Kidney (tissue), 14 donors: Measurements from ENCODE around the gene CLMN. TPM values are rescaled to one million over a fixed set of nuclear protein-coding genes. Genes with fewer than 3 reads are reported as not detected.

Experiments used
- DNase-seq, 5 donors: peaks; one replicate each; pipeline ENCODE4 v3.0.0-alpha.2; 2013 to 2020
- FAIRE-seq: peaks from 2 replicates; lab custom pipeline; 2012; peaks lifted over from hg19 to GRCh38; lab: Jason Lieb, UNC
- H3K27ac ChIP-seq, 2 donors: one replicate each; pipeline ENCODE4 v1.7.0; 2013; ENCODE audit warnings: low read depth in 2 of 2, low read length in 2 of 2, inconsistent platforms in 1 of 2
- H3K27me3 ChIP-seq: one replicate; pipeline ENCODE4 v1.7.1; 2013; ENCODE audit warnings: low read length, inconsistent platforms; ENCODE audit not compliant: control insufficient read depth, insufficient read depth
- H3K36me3 ChIP-seq, 3 donors: one replicate each; pipeline versions ENCODE4 v1.7.0 to v1.7.1; 2013; ENCODE audit warnings: low read length in 3 of 3, control low read depth in 1 of 3, inconsistent platforms in 1 of 3; ENCODE audit not compliant: insufficient read depth in 3 of 3, control insufficient read depth in 2 of 3
- H3K4me1 ChIP-seq, 3 donors: one replicate each; pipeline versions ENCODE4 v1.7.0 to v1.7.1; 2013; ENCODE audit warnings: low read length in 3 of 3, inconsistent platforms in 1 of 3, low read depth in 1 of 3; ENCODE audit not compliant: control insufficient read depth in 2 of 3, insufficient read depth in 2 of 3
- H3K4me3 ChIP-seq, 3 donors: one replicate each; pipeline versions ENCODE4 v1.7.0 to v1.8.1; 2013; ENCODE audit warnings: low read length in 3 of 3, control low read depth in 1 of 3, inconsistent platforms in 1 of 3
- H3K9ac ChIP-seq, 3 donors: one replicate each; pipeline versions ENCODE4 v1.7.0 to v1.7.1; 2013; ENCODE audit warnings: low read length in 3 of 3, control low read depth in 1 of 3, inconsistent platforms in 1 of 3
- H3K9me3 ChIP-seq, 3 donors: one replicate each; pipeline versions ENCODE4 v1.7.0 to v1.7.1; 2013; ENCODE audit warnings: low read length in 3 of 3, control low read depth in 1 of 3, inconsistent platforms in 1 of 3; ENCODE audit not compliant: control insufficient read depth in 2 of 3, insufficient read depth in 1 of 3
- CTCF ChIP-seq: IDR thresholded peaks from 3 replicates; pipeline ENCODE4 v1.5.1; 2012; ENCODE audit warnings: mild to moderate bottlenecking, moderate library complexity, borderline replicate concordance; ENCODE audit not compliant: insufficient read depth; ENCODE audit errors: extremely low read depth
- intact Hi-C: fragments of 100-400 bp; cut with DNase I; formaldehyde crosslinking; loops from one replicate; pipeline ENCODE4 v1.11.1; 2022
- polyA plus RNA-seq: library from polyadenylated mRNA; stranded (reverse); fragments of 350-450 nt; fragmentation: Illumina TruSeq; extraction: RNeasy Lipid Tissue Mini Kit (QIAGEN cat#74804); gene quantifications from one replicate; pipeline ENCODE4 v1.2.3, GENCODE V29; 2014; ENCODE audit warnings: low read depth, low replicate concordance; ENCODE audit not compliant: insufficient read depth
- total RNA-seq: library from RNA; stranded (reverse); fragmentation: NEBNext Ultra II Directional; extraction: Animal tissue kit (Norgen Biotek cat#: 25700); gene quantifications from one replicate; pipeline ENCODE4 v1.2.1, GENCODE V29; 2021
- donor health status: control.
- donor health status: control.
- donor health status: control.
- donor health status: control.
- donor health status: control.
- donor health status: DM: yes; HTN: yes; CAD: no.
- donor health status: Normal renal cell carcinoma (clear cell type).

The CLMN gene
- total and polyA plus RNA-seq, 2 donors from 2014 or later, result 33.1 to 151 TPM

DNA sequence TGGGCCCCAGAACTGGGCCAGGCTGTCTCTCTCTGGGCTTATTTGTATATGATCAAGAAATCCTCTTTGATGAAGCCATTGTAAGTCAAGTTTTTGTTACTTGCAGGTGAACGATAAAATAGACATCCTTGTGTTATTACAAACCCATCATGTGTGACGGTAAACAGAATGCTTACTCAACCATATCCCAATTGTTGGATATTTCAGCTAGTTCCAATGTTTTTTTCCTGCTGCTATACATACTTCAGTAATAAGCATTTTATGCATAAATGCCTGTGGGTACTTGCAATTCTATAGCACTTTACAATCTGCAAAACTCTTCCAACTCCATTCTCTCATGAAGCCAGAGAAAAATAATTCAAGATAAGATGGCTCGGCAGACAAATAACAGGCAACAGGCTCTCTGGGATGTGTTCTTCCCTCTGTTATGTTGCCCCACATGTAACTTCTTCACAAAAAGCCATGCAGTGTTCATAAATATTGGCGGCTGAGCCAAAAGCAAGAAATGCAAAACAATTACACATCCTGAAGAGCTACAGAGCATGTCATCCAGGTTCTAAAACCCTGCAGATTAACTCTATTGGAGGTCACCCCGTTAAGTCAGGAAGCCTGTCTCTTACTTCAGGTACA is 69.5 kb downstream of the CLMN start:
- no peak for FAIRE-seq
- DNase-seq, result peak in 1 of 5 donors; percentile 26
- no peaks in the 10 kb centered on the region for H3K9me3 ChIP-seq
- no peaks in the 10 kb centered on the region for H3K36me3 ChIP-seq
- peaks cover 7 to 33% (median 27%) of the 10 kb centered on the region in 3 donors for H3K4me1 ChIP-seq
- no peak overlapping the region for H3K9ac ChIP-seq
- no peak overlapping the region for H3K27ac ChIP-seq
- H3K27me3 ChIP-seq, result no peaks in the 10 kb centered on the region
- no peak for TF ChIP-seq CTCF
- intact Hi-C loops, result no loop called here
- H3K4me3 ChIP-seq, result no peak overlapping the region

GRCh38 chr14:95248432-95248831 is 71.3 kb downstream of the CLMN start:
- Histone ChIP-seq H3K4me3 (no peak overlapping the region), H3K4me1 (peaks cover 6 to 24% (median 20%) of the 10 kb centered on the region in 3 donors), H3K9me3 (no peaks in the 10 kb centered on the region), H3K9ac (no peak overlapping the region), H3K27ac (peak overlapping the region in 1 of 2 donors; percentile 32), H3K36me3 (no peaks in the 10 kb centered on the region), H3K27me3 (no peaks in the 10 kb centered on the region)
- intact Hi-C loops, result no loop called here
- FAIRE-seq, result no peak
- DNase-seq, result no peak
- TF ChIP-seq CTCF, result peak; percentile 2

- no peak overlapping the region for H3K4me3 ChIP-seq
- no peak for DNase-seq
- no peaks in the 10 kb centered on the region for H3K36me3 ChIP-seq
- intact Hi-C loops, result no loop called here
- H3K27ac ChIP-seq, result no peak overlapping the region
- FAIRE-seq, result no peak
- H3K27me3 ChIP-seq, result no peaks in the 10 kb centered on the region
- H3K9ac ChIP-seq, result no peak overlapping the region
- H3K4me1 ChIP-seq, result peaks cover 6 to 20% (median 19%) of the 10 kb centered on the region in 3 donors
- no peak for TF ChIP-seq CTCF
- no peaks in the 10 kb centered on the region for H3K9me3 ChIP-seq
Measured at GRCh38 chr14:95246870-95247269, 72.8 kb downstream of the CLMN start.
